GM21576 (cell line): Measurements from ENCODE around the gene PVALB.
A peak's percentile ranks its signal among the peaks of the same experiment; 100 is the strongest.

Experiments used
- ATAC-seq: cut with Tn5 transposase; IDR thresholded peaks from one replicate; pipeline ENCODE4 v1.9.1; 2021; ENCODE audit warnings: mild to moderate bottlenecking, moderate library complexity; ENCODE audit not compliant: unreplicated experiment

PVALB gene

GRCh38 chr22:36815558-36816338 is 1.1 kb downstream of the PVALB start:
- no peak for ATAC-seq

- ATAC-seq: no peak
These were observed 2.0 kb downstream of the PVALB start for GRCh38 chr22:36814801-36815200.

- ATAC-seq: no peak
These were observed 5.6 kb downstream of the PVALB start for GRCh38 chr22:36811094-36811800.

GRCh38 chr22:36809351-36809750 is 7.5 kb downstream of the PVALB start:
- no peak for ATAC-seq

GRCh38 chr22:36808721-36809344 is 8.0 kb downstream of the PVALB start:
- no peak for ATAC-seq

GRCh38 chr22:36807627-36808026 is 9.2 kb downstream of the PVALB start:
- ATAC-seq: no peak

GRCh38 chr22:36806835-36807234 is 10.0 kb downstream of the PVALB start:
- no peak for ATAC-seq

DNA sequence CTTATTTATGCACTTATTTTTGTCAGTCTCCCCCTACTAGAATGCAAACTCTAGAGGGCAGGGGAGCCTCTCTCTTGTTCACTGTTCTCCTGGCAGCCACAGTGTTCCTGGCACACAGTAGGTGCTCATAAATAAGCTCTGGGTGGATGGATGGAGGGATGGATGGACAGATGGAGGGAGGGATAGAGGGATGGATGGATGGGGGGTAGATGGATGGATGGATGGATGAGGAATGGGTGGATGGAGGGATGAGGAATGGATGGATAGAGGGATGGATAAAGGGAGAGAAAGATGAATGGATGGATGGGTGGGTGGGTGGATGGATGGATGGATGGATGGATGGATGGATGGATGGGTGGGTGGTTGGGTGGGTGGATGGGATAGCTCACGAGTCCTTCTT is 13.5 kb downstream of the PVALB start:
- ATAC-seq: no peak

- no peak for ATAC-seq
These were observed 18.2 kb downstream of the PVALB start for GRCh38 chr22:36798674-36799066.

- no peak for ATAC-seq
These were observed 18.7 kb downstream of the PVALB start for GRCh38 chr22:36797911-36798673.

DNA sequence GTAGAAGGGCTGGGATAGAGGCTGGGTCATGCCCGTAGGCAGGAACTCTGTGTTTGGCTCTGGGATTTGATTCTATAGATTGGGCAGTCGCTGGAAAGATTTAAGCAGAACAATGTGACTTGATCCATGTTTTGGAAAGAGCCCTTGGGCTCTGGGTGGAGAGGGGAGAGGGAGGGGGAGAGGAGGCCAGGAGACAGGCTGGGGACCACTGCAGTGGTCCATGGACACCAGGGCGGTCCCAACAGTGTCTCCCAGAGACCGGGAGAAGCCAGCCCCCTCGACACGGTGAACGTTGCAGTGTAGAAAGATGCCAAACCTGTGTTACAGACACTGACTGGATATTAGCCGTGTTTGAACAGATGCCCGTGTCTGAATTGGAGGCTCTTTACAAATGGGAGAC is 19.5 kb downstream of the PVALB start:
- ATAC-seq: no peak

GRCh38 chr22:36796552-36797175 is 20.2 kb downstream of the PVALB start:
- no peak for ATAC-seq

DNA sequence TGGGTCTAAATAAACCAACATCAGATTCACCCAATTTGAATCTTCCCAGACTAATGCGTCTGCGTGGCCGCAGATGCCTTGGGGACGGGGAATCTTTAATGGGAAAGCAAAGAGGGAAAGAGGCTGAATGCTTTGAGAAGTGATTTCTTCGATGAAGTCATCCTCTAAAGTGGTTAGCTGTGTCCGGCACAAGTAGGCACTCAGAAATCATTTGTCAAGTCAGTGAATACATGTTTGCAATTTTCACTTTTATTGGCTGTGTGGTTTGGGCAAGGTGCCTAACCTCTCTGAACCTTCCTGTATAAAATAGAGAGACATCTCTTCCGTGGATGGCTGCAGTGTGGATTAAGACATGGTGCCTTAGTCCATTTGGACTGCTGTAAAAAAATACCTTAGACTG is 21.2 kb downstream of the PVALB start:
- ATAC-seq: no peak

DNA sequence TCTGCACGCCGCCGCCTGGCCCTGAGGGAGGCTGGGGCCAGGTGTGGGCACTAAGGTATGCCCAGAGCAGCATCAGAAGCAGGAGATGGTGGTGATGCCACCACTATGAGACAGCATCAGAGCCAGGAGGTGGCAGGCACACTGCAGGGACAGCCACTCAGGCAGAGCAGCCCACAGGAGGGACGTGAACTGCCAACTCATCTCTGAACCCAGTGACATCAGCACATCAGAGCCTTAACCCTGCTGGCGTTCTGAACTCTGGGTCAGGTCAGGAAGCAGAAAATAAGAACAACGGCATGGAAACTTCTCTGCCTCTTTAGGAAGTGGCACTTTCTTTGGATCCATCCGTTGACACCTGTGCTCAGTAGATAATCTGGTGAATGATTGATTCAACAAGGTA is 26.2 kb downstream of the PVALB start:
- ATAC-seq: no peak

DNA sequence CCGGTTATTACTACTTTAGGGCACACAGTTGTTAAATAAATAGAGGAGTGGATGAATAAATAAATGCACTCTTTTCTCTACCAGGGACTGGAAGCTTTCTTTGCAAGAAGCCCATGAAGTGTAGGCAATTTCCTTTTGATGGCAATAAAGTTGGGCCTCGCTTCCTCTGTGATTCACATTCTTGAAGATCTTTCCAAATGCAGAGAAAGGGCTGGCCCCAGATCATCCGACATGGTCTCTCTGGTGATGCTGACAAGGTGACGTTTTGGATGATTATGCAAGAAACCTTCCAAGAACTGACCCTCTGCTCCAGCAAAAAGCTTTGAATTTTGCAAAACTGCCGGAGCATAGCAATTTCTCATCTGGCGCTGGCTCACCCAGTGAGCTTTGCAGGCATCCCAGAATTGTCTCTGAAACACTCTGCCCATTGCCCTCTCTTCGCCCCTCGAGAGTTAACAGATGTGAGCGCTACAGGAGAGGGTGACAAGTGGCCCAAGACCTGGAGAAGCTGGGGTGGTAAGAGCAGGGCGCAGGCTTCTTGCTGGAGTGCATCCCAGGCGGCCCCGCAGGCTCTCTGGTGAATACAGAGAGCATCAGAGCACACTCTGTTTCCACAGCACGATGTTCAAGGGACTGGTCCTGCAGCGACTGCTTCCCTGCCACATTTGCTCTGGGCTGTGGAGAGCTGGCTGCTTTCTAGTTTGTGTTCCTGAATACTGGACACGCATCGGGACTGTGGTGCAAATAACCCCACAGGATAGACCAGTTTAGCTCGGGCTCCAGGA is 29.4 kb downstream of the PVALB start:
- ATAC-seq: no peak

DNA sequence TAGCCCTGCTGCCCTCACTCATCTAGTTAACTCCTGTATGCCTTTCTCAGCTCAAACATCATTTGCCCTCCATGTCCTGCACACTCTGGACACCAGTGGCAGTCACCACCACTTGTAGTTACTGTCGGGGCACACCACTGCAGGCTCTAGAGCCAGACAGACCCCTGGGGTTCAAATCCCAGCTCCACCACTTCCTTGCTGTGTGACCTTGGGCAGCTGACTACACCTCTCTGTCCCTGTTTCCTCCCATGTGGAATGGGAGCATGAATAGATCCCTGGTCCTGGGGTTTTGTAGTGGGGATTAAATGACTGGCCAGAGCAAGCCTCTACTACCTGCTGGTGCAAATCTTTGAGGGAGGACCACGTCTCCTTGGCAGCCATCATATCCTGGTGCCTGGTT is 33.1 kb downstream of the PVALB start:
- ATAC-seq: no peak

DNA sequence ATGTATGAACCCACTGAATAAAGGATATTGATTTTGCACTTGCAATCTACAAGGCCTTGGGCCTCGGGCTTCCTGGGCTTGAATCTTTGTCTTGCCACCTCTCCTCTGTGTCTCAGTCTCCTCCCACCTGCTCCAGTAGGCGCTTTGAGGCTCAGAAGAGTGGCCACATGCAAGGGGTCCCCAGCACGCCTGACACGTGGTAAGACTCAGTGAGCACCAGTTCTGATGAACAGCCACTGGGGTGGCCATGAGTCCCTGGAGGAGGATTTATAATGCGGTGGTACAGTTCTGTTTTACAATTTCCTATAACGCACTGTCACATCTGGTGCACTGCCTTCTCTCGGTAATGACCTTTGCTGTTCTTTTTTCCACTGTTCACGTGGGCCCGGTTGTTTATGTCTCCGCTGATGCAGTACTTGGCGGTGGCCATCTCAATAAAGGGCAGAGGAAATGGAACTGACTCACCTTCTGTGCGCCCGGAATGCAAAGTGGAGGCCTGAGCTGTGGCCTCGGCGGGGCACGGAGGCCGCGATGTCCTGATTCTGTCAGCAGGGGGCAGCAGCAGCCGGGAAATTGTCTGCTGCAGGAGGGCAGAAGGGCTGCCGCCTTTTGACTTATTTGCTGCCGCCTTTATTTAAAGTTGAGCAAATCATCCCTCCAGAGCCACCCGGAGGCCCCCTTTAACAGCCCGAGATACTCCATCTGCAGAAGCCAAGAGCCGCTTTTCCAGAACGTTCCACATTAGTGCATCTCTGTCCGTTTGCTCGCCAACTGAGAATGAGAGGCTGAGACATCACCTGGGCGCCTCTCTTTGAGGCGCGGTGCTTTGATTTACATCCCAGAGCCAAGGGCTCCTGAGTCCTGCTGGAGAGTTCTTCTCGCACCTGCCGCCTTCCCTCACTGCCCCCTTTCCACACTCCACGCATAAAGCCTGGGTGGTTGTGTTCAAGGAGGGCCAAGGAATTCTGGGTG is 34.9 kb downstream of the PVALB start:
- ATAC-seq: peak; percentile 59

GRCh38 chr22:36778020-36778419 is 38.8 kb downstream of the PVALB start:
- ATAC-seq: no peak

DNA sequence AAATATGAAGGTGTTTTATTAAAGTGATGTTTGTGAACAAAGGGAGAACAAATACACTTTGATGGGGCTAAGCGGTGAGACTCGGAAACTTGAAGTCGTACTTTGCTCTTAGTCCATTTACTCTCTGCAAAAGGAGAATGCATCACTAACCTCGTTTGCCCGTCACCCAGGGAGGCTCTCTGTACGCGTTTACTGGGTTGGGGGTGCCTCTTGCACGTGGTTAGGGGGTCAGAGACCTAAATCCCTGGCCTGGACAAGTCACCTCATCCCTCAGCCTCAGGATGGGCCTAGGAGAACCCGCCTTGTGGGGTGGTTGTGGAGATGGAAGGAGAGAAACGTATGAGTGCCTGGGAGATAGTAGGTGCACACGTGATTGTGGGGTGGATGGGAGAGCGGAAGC is 40.1 kb downstream of the PVALB start:
- no peak for ATAC-seq
